ENCODE measurements around the gene LDB3. TPM values are rescaled to one million over a fixed set of nuclear protein-coding genes. Genes with fewer than 3 reads are reported as not detected.

Gene LDB3
- 0.40 and 0.43 TPM in 2 replicates for total RNA-seq (2021; fragmentation: NEBNext Ultra II Directional; extraction: Animal tissue kit (Norgen Biotek cat#: 25700))
- 0.17 and 0.20 TPM in 2 replicates for polyA plus RNA-seq (2011; rRNA removed)
- 0.28 TPM for polyA plus RNA-seq (2011; cell fraction: cytosol; rRNA removed)
- polyA plus RNA-seq (2011; cell fraction: nucleus; rRNA removed) = 0.20 TPM
- polyA plus RNA-seq (2012, experiment 1 of 2) = 0.35 to 0.62 TPM (median 0.59 TPM) in 4 replicates
- 0.17 TPM for polyA plus RNA-seq (2012, experiment 2 of 2)
- polyA plus RNA-seq (2013, experiment 1 of 2) = 0.55 TPM
- 0.74 TPM for polyA plus RNA-seq (2013, experiment 2 of 2)
- 0.49 and 1.2 TPM in 2 replicates for polyA minus RNA-seq (2011; rRNA and poly(A)+ RNA removed)
- polyA minus RNA-seq (2011; cell fraction: cytosol; rRNA and poly(A)+ RNA removed) = 0.29 TPM
- 1.1 TPM for polyA minus RNA-seq (2011; cell fraction: nucleus; rRNA and poly(A)+ RNA removed)
- long read RNA-seq, experiment 1 = 0 reads
- long read RNA-seq, experiment 2 = 0 reads

GRCh38 chr10:86668297-86669165 is at the start of gene LDB3:
Gene LDB3 (plus strand): TSS chr10:86668511. CDS start chr10:86668692, 181 bp downstream.
- no peak within 1 kb of the TSS for H3K4me3 ChIP-seq (ENCODE audit: extremely low read depth in 1 of 4, insufficient read depth in 2 of 4, low read depth in 3 of 4, low read length in 4 of 4)
- no peaks in the 10 kb centered on the region for H3K9me3 ChIP-seq (ENCODE audit: insufficient read depth in 2 of 2, low read depth in 1 of 2, low read length in 1 of 2)
- no peak within 1 kb of the TSS for H3K14ac ChIP-seq (ENCODE audit: insufficient read length)
- no peak within 1 kb of the TSS for H2AFZ ChIP-seq (ENCODE audit: low read length)
- H3K27me3 ChIP-seq (replicated peaks in 1 of 4; ENCODE audit: control insufficient read depth in 3 of 4, extremely low read depth in 1 of 4, insufficient read depth in 3 of 4, low read length in 3 of 4) = no peaks in the 10 kb centered on the region
- no peak within 1 kb of the TSS for H3K9ac ChIP-seq (replicated peaks in 1 of 4; ENCODE audit: extremely low read depth in 1 of 4, low read depth in 3 of 4, low read length in 3 of 4)
- TF ChIP-seq POU5F1 (IDR thresholded peaks at IDR 0.05; ENCODE audit: low read depth, low read length) (no peak), CREB1 (IDR thresholded peaks at IDR 0.05) (no peak), SIN3A (conservative IDR thresholded peaks at IDR 0.05 in 1 of 2, IDR thresholded peaks at IDR 0.05 in 1 of 2; ENCODE audit: low read depth in 1 of 2, low read length in 2 of 2) (no peak), SRF (IDR thresholded peaks at IDR 0.05; ENCODE audit: low read depth, low read length) (peak; percentile 75; the same call in 1 of the 2 replicates), CBX5 (IDR thresholded peaks at IDR 0.05; ENCODE audit: low read depth, low read length) (no peak)
- no peak within 1 kb of the TSS for H3K4ac ChIP-seq (replicated peaks; ENCODE audit: insufficient read length, low read depth, low read length)
- H3K79me2 ChIP-seq (ENCODE audit: control insufficient read depth in 1 of 2, insufficient read depth in 2 of 2, low read length in 2 of 2) = no peaks in the 10 kb centered on the region
- H2BK120ac ChIP-seq (replicated peaks; ENCODE audit: low read depth, low read length) = no peak within 1 kb of the TSS
- H4K91ac ChIP-seq (replicated peaks; ENCODE audit: insufficient read length, low read length) = peak within 1 kb of the TSS; percentile 87
- no peak for DNase-seq (ENCODE audit: low read depth in 1 of 2, low spot score in 2 of 2)
- no peak within 1 kb of the TSS for H3K56ac ChIP-seq (replicated peaks; ENCODE audit: insufficient read length, low read depth, low read length)
- H3K79me1 ChIP-seq (ENCODE audit: low read depth, low read length) = no peaks in the 10 kb centered on the region
- no peaks in the 10 kb centered on the region for H4K20me1 ChIP-seq (replicated peaks in 1 of 2; ENCODE audit: control insufficient read depth in 1 of 2, insufficient read depth in 2 of 2, low read length in 2 of 2)
- no peak within 1 kb of the TSS; the same call in 1 of the 2 replicates for H4K8ac ChIP-seq (ENCODE audit: extremely low read depth, insufficient read depth, low read length)
- H3K23ac ChIP-seq (ENCODE audit: insufficient read length) = no peak within 1 kb of the TSS
- 0 out of 2 replicates have a peak within 1 kb of the TSS, but pooled peaks have one; percentile 40 for H2BK5ac ChIP-seq (ENCODE audit: low read depth, low read length)
- H3K27ac ChIP-seq (ENCODE audit: low read depth, low read length) = no peak within 1 kb of the TSS
- no peaks in the 10 kb centered on the region for H3K23me2 ChIP-seq (ENCODE audit: low read depth, low read length)
- H3K4me2 ChIP-seq (ENCODE audit: insufficient read depth in 1 of 2, low read depth in 2 of 2, low read length in 2 of 2) = no peak within 1 kb of the TSS
- H4K5ac ChIP-seq (ENCODE audit: insufficient read length, low read depth, low read length) = no peak within 1 kb of the TSS
- H2BK12ac ChIP-seq (ENCODE audit: low read depth, low read length) = 0 out of 2 replicates have a peak within 1 kb of the TSS, but pooled peaks have one; percentile 75
- peaks cover 3 to 30% (median 21%) of the 10 kb centered on the region in 4 experiments for H3K4me1 ChIP-seq (replicated peaks in 1 of 4; ENCODE audit: control insufficient read depth in 3 of 4, insufficient read depth in 4 of 4, low read length in 3 of 4)
- POLR2A ChIA-PET (ENCODE audit: partially characterized antibody) = interaction anchor here (1.2 kb wide), 1 partner anchor 13 kb away, joined by 3 read pairs; no protein-coding TSS in a partner anchor
- H3K18ac ChIP-seq (ENCODE audit: extremely low read depth, low read length) = peak within 1 kb of the TSS; percentile 32
- CTCF ChIA-PET (ENCODE audit: partially characterized antibody) = interaction anchor here (0.8 to 13.4 kb wide), 6 partner anchors 9 to 271 kb away, joined by 3 to 105 read pairs (median 4); no protein-coding TSS in a partner anchor
- 78% methylated on average over 23 of the region's 23 CpGs; no CpG with 5 or more reads in 1 of the 2 experiments for WGBS, 2 experiments (ENCODE audit: extremely low coverage in 1 of 2, insufficient coverage in 1 of 2, insufficient read length in 1 of 2, insufficient replicate concordance in 2 of 2, low coverage in 1 of 2, low lambda C conversion rate in 2 of 2, missing lambda C conversion rate in 1 of 2)
- 0 out of 2 replicates have a peak within 1 kb of the TSS, but pooled peaks have one; percentile 61 for H2BK15ac ChIP-seq (ENCODE audit: low read length)
- no peak within 1 kb of the TSS for H2BK20ac ChIP-seq (ENCODE audit: low read length)
- no peak for FAIRE-seq
- no peaks in the 10 kb centered on the region for H3K36me3 ChIP-seq (ENCODE audit: control insufficient read depth in 2 of 4, insufficient read depth in 4 of 4, low read length in 3 of 4)
- no peak within 1 kb of the TSS for H2AK5ac ChIP-seq (ENCODE audit: low read depth, low read length)

Measured in H1 (cell line).